NCI-H345 treated with DMSO at 0.1 percent for 48 hours (cell line): ENCODE results near the gene ARRDC5.
"Not testable (repeated sequence)": the region's sequence is repeated elsewhere in the genome, so short reads cannot be mapped to it uniquely, and the experiment has no call there.

Experiments used
- DNase-seq: peaks from one replicate; lab custom pipeline; 2025; ENCODE audit not compliant: unreplicated experiment; lab: John Stamatoyannopoulos, UW

The ARRDC5 gene

GRCh38 chr19:4910594-4911281, 8.0 kb upstream of the ARRDC5 start:
- no peak for DNase-seq

GRCh38 chr19:4909897-4910593, 7.3 kb upstream of the ARRDC5 start:
- DNase-seq = peak; percentile 92

- DNase-seq = peak; percentile 43
These were observed 6.6 kb upstream of the ARRDC5 start, which contains the start of gene UHRF1 for GRCh38 chr19:4909156-4909896. TSS of gene UHRF1 (plus strand) at chr19:4909501. CDS start at chr19:4910886, 1,385 bp downstream.

- DNase-seq = no peak
These were observed 6.1 kb upstream of the ARRDC5 start for GRCh38 chr19:4908781-4909155.

- DNase-seq = no peak
These were observed 5.7 kb upstream of the ARRDC5 start for GRCh38 chr19:4908360-4908759.

GRCh38 chr19:4906963-4907362, 4.3 kb upstream of the ARRDC5 start:
- DNase-seq = no peak

GRCh38 chr19:4904481-4904880, 1.8 kb upstream of the ARRDC5 start:
- DNase-seq = no peak

GRCh38 chr19:4900879-4901278, 1.8 kb downstream of the ARRDC5 start:
- DNase-seq = not testable (repeated sequence)

GRCh38 chr19:4897146-4897545, 5.5 kb downstream of the ARRDC5 start:
- DNase-seq = no peak

- no peak for DNase-seq
These were observed 6.3 kb downstream of the ARRDC5 start for GRCh38 chr19:4896372-4896771.

GRCh38 chr19:4892962-4893361, 9.7 kb downstream of the ARRDC5 start:
- DNase-seq = not testable (repeated sequence)

- DNase-seq = no peak
These were observed 11.6 kb downstream of the ARRDC5 start for GRCh38 chr19:4891066-4891465.

- DNase-seq = no peak
These were observed 13.5 kb downstream of the ARRDC5 start for GRCh38 chr19:4889034-4889815.

GRCh38 chr19:4887803-4888202, 14.9 kb downstream of the ARRDC5 start:
- not testable (repeated sequence) for DNase-seq

GRCh38 chr19:4884993-4885392, 17.7 kb downstream of the ARRDC5 start:
- not testable (repeated sequence) for DNase-seq

GRCh38 chr19:4882874-4883273, 19.8 kb downstream of the ARRDC5 start:
- DNase-seq = not testable (repeated sequence)

- no peak for DNase-seq
These were observed 23.7 kb downstream of the ARRDC5 start for GRCh38 chr19:4879041-4879440.

- no peak for DNase-seq
These were observed 24.2 kb downstream of the ARRDC5 start for GRCh38 chr19:4878491-4878968.

- DNase-seq = no peak
These were observed 24.8 kb downstream of the ARRDC5 start for GRCh38 chr19:4877753-4878490.

- DNase-seq = no peak
These were observed 28.8 kb downstream of the ARRDC5 start for GRCh38 chr19:4873930-4874329.
